ENCODE measurements around the gene HP1BP3.

GRCh38 chr1:20701446-20701845 is 85.7 kb downstream of the HP1BP3 start:
- no peak for TF ChIP-seq CTCF (IDR thresholded peaks at IDR 0.05)
- no peak for TF ChIP-seq EP300 (IDR thresholded peaks at IDR 0.05)

Measured in suprapubic skin (tissue), 3 donors.